Vagina (tissue), 2 donors: ENCODE results near the gene NAP1L4. TPM values are rescaled to one million over a fixed set of nuclear protein-coding genes. Genes with fewer than 3 reads are reported as not detected.

Source experiments
- DNase-seq, 2 donors: peaks; one replicate each; pipeline ENCODE4 v3.0.0-alpha.2; 2017; ENCODE audit errors: extremely low spot score in 2 of 2
- H3K27ac ChIP-seq: fragments of 200-600 bp; sonication (generic); one replicate; pipeline ENCODE4 v1.5.1; 2019
- H3K27me3 ChIP-seq: fragments of 200-600 bp; sonication (generic); one replicate; pipeline ENCODE4 v1.5.1; 2019
- H3K36me3 ChIP-seq, 2 donors: fragments of 200-600 bp; sonication (generic); one replicate each; pipeline ENCODE4 v1.5.1; 2017 to 2019
- H3K4me1 ChIP-seq: fragments of 200-600 bp; sonication (generic); one replicate; pipeline ENCODE4 v1.5.1; 2019
- H3K4me3 ChIP-seq, 2 donors: fragments of 200-600 bp; sonication (generic); 1 replicate in 1 of 2; 2 replicates in 1 of 2; pipeline ENCODE4 v1.5.1; 2016 to 2019
- H3K9me3 ChIP-seq: fragments of 200-600 bp; sonication (generic); one replicate; pipeline ENCODE4 v1.5.1; 2019
- POLR2A ChIP-seq, 2 donors: fragments of 450-650 bp; IDR thresholded peaks; one replicate each; pipeline ENCODE4 v1.6.1; 2017; ENCODE audit warnings: antibody characterized with exemption in 2 of 2, mild to moderate bottlenecking in 2 of 2, moderate library complexity in 2 of 2
- POLR2AphosphoS5 ChIP-seq, 2 donors: sonication (generic); formaldehyde crosslinking; IDR thresholded peaks; one replicate each; pipeline ENCODE4 v1.9.0; 2017; ENCODE audit warnings: antibody characterized with exemption in 2 of 2, mild to moderate bottlenecking in 2 of 2, low read depth in 1 of 2; ENCODE audit not compliant: insufficient read depth in 1 of 2
- intact Hi-C: fragments of 100-400 bp; cut with DNase I; formaldehyde crosslinking; loops from one replicate; pipeline ENCODE4 v1.15.1; 2023
- total RNA-seq: library from RNA; depleted of rRNA; stranded (reverse); fragments of >200 nt; gene quantifications from one replicate; pipeline ENCODE4 v1.2.3, GENCODE V29; 2016
- TF ChIP-seq, protein P1 (sequence below), 3 experiments: fragments of 450-650 bp in 2 of 3; fragments of 200-600 bp in 1 of 3; sonication (generic) in 1 of 3; IDR thresholded peaks; one replicate each; pipeline ENCODE4 v1.5.1; 2017 to 2019; ENCODE audit warnings: antibody characterized with exemption in 3 of 3, mild to moderate bottlenecking in 2 of 3, moderate library complexity in 2 of 3

Gene NAP1L4
- total RNA-seq, 1 donor from 2014 or later = 108 TPM

DNA sequence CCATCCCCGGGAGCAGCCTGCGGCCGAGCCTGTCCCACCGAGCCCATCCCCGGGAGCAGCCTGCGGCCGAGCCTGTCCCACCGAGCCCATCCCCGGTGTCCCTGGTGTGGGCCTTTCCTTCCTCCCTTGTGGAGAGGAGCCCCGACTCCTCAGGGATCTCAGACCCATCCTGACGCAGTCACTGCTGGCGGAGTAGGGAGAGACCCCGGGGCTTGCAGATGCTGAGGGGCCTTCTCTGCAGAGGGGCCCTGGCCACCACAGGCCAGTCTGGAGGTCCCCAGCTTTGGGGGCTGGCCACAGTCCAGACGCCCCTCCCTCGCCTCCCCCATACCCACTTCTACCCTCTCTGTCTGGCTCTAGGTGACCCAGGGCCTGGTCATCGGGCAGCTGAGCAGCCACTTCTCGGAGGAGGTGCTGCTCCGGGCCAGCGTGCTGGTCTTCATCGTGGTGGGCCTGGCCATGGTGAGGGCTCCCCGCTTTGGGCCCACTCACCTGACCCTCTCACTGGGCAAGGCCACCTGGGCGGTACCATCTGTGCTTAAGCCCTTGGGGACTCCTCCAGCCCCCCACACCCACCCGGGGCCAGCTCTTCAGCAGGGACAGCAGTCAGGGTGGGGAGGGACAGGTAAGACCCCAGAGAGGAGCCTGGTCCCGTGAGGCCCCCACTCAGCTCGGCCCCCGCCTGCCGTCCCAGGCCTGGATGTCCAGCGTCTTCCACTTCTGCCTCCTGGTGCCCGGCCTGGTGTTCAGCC is 70.2 kb downstream of the NAP1L4 start:
- TF ChIP-seq, protein P1, sequence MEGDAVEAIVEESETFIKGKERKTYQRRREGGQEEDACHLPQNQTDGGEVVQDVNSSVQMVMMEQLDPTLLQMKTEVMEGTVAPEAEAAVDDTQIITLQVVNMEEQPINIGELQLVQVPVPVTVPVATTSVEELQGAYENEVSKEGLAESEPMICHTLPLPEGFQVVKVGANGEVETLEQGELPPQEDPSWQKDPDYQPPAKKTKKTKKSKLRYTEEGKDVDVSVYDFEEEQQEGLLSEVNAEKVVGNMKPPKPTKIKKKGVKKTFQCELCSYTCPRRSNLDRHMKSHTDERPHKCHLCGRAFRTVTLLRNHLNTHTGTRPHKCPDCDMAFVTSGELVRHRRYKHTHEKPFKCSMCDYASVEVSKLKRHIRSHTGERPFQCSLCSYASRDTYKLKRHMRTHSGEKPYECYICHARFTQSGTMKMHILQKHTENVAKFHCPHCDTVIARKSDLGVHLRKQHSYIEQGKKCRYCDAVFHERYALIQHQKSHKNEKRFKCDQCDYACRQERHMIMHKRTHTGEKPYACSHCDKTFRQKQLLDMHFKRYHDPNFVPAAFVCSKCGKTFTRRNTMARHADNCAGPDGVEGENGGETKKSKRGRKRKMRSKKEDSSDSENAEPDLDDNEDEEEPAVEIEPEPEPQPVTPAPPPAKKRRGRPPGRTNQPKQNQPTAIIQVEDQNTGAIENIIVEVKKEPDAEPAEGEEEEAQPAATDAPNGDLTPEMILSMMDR (IDR thresholded peaks at IDR 0.05) = no peak
- TF ChIP-seq POLR2A (IDR thresholded peaks at IDR 0.05) (no peak), POLR2AphosphoS5 (IDR thresholded peaks at IDR 0.05; ENCODE audit: insufficient read depth in 1 of 2, low read depth in 1 of 2) (no peak)
- DNase-seq = no peak
- H3K4me1 ChIP-seq = peaks cover 8% of the 10 kb centered on the region
- no peak overlapping the region for H3K27ac ChIP-seq
- no peaks in the 10 kb centered on the region for H3K27me3 ChIP-seq
- no peaks in the 10 kb centered on the region for H3K36me3 ChIP-seq
- no peak overlapping the region for H3K4me3 ChIP-seq
- no peaks in the 10 kb centered on the region for H3K9me3 ChIP-seq
- intact Hi-C loops = no loop called here

DNA sequence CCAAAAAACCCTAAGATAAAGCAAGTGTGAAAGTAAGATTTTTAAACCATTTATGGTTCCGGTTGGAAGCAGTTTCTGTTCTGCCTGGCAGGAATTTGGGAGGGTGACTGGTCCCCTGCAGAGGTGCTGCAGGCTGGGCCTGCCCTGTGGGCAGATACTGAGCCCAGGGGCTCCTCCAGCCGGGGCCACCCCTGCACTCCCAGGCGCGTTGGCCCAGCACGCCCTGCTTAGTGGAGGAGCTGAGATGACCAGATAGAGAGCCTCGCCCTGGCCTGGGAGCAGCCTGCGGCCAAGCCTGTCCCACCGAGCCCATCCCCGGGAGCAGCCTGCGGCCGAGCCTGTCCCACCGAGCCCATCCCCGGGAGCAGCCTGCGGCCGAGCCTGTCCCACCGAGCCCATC is 70.9 kb downstream of the NAP1L4 start:
- no peak for DNase-seq
- no peaks in the 10 kb centered on the region for H3K27me3 ChIP-seq
- H3K27ac ChIP-seq = no peak overlapping the region
- intact Hi-C loops = no loop called here
- H3K36me3 ChIP-seq = no peaks in the 10 kb centered on the region
- peaks cover 8% of the 10 kb centered on the region for H3K4me1 ChIP-seq
- TF ChIP-seq POLR2AphosphoS5 (IDR thresholded peaks at IDR 0.05; ENCODE audit: insufficient read depth in 1 of 2, low read depth in 1 of 2) = no peak
- no peak for TF ChIP-seq POLR2A (IDR thresholded peaks at IDR 0.05)
- TF ChIP-seq, protein P1 (IDR thresholded peaks at IDR 0.05) = no peak
- H3K9me3 ChIP-seq = no peaks in the 10 kb centered on the region
- H3K4me3 ChIP-seq = no peak overlapping the region

DNA sequence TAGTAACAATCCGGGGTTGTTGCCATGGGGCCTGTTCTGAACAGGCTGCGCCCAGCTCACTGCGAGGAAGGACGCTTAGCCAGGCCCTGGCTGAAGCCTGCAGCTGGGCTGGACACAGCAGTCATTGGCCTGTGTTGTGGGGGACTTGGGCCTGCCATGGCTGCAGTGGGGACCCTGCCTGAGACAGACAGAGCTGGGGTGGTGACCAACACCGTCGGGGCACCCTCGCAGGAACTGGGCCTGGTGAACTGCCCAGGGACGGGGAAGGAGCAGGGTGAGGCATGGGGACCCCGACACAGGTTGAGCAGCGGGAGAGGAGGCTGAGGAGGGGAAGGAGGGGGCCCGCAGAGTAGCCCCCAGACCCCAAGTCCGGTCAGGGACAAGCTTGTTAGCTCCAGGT is 71.8 kb downstream of the NAP1L4 start:
- no peak for TF ChIP-seq POLR2A (IDR thresholded peaks at IDR 0.05)
- no peak for TF ChIP-seq POLR2AphosphoS5 (IDR thresholded peaks at IDR 0.05; ENCODE audit: insufficient read depth in 1 of 2, low read depth in 1 of 2)
- TF ChIP-seq, protein P1 (IDR thresholded peaks at IDR 0.05) = no peak
- Histone ChIP-seq H3K9me3 (no peaks in the 10 kb centered on the region), H3K36me3 (no peaks in the 10 kb centered on the region), H3K27me3 (no peaks in the 10 kb centered on the region), H3K27ac (no peak overlapping the region), H3K4me1 (peaks cover 8% of the 10 kb centered on the region), H3K4me3 (no peak overlapping the region)
- no peak for DNase-seq
- intact Hi-C loops = no loop called here

DNA sequence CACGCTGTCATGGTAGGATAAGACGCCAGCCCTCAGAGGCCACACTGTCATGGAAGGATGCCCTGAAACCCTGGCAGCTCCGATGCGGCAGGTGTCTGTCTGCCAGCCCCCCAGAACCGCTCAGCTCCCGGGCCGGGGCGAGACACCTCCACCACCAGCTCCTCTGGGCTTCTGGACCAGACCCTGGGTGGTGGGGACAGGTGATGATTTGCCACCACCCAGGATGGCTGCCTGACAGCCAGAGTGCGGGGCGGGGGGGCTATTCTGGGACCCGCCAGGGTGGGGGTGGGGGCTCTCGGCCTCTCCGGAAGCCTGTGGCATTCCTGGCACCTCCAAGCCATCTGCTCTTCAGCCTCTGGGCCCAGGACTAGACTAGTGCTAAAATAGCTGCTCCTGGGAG is 72.3 kb downstream of the NAP1L4 start:
- H3K36me3 ChIP-seq = no peaks in the 10 kb centered on the region
- no peak overlapping the region for H3K4me3 ChIP-seq
- intact Hi-C loops = no loop called here
- TF ChIP-seq POLR2A (IDR thresholded peaks at IDR 0.05) (no peak), POLR2AphosphoS5 (IDR thresholded peaks at IDR 0.05; ENCODE audit: insufficient read depth in 1 of 2, low read depth in 1 of 2) (no peak)
- TF ChIP-seq, protein P1 (IDR thresholded peaks at IDR 0.05) = no peak
- peaks cover 8% of the 10 kb centered on the region for H3K4me1 ChIP-seq
- no peaks in the 10 kb centered on the region for H3K9me3 ChIP-seq
- H3K27me3 ChIP-seq = no peaks in the 10 kb centered on the region
- DNase-seq = no peak
- no peak overlapping the region for H3K27ac ChIP-seq

DNA sequence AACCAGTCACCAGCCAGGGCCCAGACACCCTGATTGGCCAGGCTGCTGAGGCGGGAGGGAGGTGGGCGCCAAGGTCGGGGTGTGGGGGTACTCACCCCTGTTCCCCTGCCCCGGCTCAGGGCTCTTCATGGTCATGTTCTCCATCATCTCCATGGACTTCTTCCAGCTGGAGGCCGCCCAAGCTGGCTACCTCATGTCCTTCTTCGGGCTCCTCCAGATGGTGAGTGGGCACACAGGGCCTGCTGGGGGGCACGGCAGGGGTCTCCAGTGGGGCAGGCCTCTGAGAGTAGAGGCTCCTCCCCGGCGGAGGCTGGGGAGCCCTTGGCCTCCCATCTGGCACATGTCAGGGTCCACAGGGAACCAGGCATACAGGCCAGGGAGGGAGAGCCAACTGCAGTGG is 72.9 kb downstream of the NAP1L4 start:
- H3K4me3 ChIP-seq = no peak overlapping the region
- no peaks in the 10 kb centered on the region for H3K9me3 ChIP-seq
- no peaks in the 10 kb centered on the region for H3K36me3 ChIP-seq
- no peaks in the 10 kb centered on the region for H3K27me3 ChIP-seq
- peaks cover 7% of the 10 kb centered on the region for H3K4me1 ChIP-seq
- intact Hi-C loops = no loop called here
- TF ChIP-seq, protein P1 (IDR thresholded peaks at IDR 0.05) = no peak
- H3K27ac ChIP-seq = no peak overlapping the region
- no peak for DNase-seq
